Measurements from ENCODE around the gene SHANK3.

Gene SHANK3

DNA sequence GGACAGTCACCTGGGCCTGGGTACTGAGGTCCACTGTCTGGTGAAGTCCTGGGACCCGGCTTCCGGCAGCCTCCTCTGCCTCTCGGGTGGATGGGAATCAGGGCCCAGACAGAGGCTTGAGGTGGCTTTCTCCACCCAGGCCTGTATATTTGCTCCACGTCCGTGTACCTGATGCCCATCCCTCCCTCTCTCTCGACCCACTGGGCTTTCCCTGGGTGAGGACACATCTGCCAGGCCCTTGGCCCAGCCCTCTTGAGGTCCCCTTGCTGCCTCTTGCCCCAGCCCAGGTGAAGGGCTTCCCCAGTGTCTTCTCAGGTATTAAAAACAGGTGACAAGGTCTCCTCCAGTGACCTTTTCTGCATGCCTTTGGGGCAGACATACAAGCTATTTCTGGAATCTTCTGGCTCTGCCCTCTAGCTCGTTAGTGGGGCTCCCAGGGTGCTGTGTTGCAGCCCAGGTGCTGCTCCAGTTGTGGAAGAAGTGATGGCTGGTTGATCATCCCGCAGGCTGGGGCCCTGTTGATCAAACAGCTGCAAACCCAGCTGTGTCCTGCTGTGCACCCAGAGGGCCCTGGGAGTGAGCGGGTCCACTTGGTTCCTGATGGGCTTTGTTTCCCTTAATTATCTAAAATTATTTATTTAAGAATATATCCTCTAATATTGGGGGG, 39.9 kb downstream of the SHANK3 start:
- in situ Hi-C loops (cut with HindIII; ENCODE audit: low sequenced_read_pairs): no loop called here
- TF ChIP-seq, protein P1, sequence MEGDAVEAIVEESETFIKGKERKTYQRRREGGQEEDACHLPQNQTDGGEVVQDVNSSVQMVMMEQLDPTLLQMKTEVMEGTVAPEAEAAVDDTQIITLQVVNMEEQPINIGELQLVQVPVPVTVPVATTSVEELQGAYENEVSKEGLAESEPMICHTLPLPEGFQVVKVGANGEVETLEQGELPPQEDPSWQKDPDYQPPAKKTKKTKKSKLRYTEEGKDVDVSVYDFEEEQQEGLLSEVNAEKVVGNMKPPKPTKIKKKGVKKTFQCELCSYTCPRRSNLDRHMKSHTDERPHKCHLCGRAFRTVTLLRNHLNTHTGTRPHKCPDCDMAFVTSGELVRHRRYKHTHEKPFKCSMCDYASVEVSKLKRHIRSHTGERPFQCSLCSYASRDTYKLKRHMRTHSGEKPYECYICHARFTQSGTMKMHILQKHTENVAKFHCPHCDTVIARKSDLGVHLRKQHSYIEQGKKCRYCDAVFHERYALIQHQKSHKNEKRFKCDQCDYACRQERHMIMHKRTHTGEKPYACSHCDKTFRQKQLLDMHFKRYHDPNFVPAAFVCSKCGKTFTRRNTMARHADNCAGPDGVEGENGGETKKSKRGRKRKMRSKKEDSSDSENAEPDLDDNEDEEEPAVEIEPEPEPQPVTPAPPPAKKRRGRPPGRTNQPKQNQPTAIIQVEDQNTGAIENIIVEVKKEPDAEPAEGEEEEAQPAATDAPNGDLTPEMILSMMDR (IDR thresholded peaks at IDR 0.05; ENCODE audit: low read depth, low read length, missing control alignments): no peak
- DNase-seq (ENCODE audit: low read depth): no peak
- no peak overlapping the region for H3K4me3 ChIP-seq (ENCODE audit: low read depth, low read length)

DNA sequence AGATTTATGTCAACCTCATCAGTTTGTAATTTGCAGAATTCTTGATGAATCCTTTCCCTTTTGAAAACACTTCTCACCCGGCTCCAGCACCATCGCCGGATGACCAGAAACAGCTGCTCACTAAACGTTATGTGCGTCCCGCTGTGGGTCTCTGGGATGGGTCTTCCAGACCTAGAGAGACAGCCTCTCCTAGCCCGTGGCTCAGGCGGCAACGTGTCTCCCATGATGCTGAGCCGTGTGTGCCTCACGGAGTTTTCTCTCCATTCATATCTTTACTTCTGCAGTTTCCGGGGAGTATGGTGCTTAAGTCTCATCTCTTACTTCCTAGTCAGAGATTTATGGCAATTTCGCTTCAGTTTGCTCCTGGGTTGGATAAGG, 40.4 kb downstream of the SHANK3 start:
- no peak for DNase-seq (ENCODE audit: low read depth)
- H3K4me3 ChIP-seq (ENCODE audit: low read depth, low read length): no peak overlapping the region
- in situ Hi-C loops (cut with HindIII; ENCODE audit: low sequenced_read_pairs): no loop called here
- TF ChIP-seq, protein P1 (IDR thresholded peaks at IDR 0.05; ENCODE audit: low read depth, low read length, missing control alignments): no peak

DNA sequence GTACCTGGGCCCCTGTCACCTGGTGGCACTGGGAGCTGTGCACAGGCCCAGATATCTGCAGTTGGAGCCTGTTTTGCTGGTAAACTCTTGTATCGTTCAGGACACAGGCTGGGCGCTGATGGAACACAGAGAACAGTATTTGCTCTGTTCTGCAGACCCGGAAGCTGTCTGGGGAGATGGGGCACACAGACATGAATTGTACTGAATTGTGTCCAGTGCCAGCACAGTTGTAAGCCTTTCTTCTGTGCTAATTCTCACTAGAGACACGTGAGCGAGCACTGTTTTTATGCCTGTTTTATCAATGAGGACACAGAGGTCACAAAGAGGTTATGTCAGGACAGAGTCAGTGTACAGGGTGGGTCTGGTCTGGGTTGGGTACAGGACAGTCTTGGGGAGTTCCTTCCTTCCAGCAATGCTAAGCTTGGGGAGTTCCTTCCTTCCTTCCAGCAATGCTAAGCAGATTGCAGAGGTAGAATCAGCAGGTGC, 41.0 kb downstream of the SHANK3 start:
- H3K4me3 ChIP-seq (ENCODE audit: low read depth, low read length): no peak overlapping the region

GRCh38 chr22:50714150-50714549, 41.5 kb downstream of the SHANK3 start:
- no peak for DNase-seq (ENCODE audit: low read depth)
- H3K4me3 ChIP-seq (ENCODE audit: low read depth, low read length): no peak overlapping the region
- in situ Hi-C loops (cut with HindIII; ENCODE audit: low sequenced_read_pairs): no loop called here
- TF ChIP-seq, protein P1 (IDR thresholded peaks at IDR 0.05; ENCODE audit: low read depth, low read length, missing control alignments): no peak

More for the DNA sequence above, 41.0 kb downstream of the SHANK3 start:
- TF ChIP-seq, protein P1 (IDR thresholded peaks at IDR 0.05; ENCODE audit: low read depth, low read length, missing control alignments): no peak
- DNase-seq (ENCODE audit: low read depth): no peak
- in situ Hi-C loops (cut with HindIII; ENCODE audit: low sequenced_read_pairs): no loop called here

- in situ Hi-C loops (cut with HindIII; ENCODE audit: low sequenced_read_pairs): no loop called here
- DNase-seq (ENCODE audit: low read depth): no peak
- TF ChIP-seq, protein P1 (IDR thresholded peaks at IDR 0.05; ENCODE audit: low read depth, low read length, missing control alignments): no peak
- no peak overlapping the region for H3K4me3 ChIP-seq (ENCODE audit: low read depth, low read length)
Measured at GRCh38 chr22:50714631-50715179, 42.1 kb downstream of the SHANK3 start.

DNA sequence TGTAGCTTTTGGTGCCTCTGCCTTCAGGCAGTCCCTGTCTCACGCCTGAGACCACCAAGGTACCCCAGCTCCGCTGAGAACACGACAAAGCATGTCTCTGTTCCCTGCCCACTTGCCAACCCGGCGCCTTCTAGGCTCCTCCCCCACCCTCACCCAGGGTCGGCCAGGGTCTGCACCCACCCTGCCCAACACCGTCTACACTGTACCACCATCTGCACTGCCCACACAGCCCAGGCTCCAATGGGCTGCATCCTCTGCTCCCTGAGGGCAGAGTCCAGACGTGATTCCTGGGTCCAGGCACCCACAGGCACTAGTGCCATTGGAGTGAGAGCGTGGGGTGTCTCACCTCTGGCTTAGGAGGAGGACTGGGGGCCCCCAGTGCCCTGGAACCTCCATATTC, 42.6 kb downstream of the SHANK3 start:
- TF ChIP-seq, protein P1 (IDR thresholded peaks at IDR 0.05; ENCODE audit: low read depth, low read length, missing control alignments): no peak
- in situ Hi-C loops (cut with HindIII; ENCODE audit: low sequenced_read_pairs): no loop called here
- no peak overlapping the region for H3K4me3 ChIP-seq (ENCODE audit: low read depth, low read length)
- no peak for DNase-seq (ENCODE audit: low read depth)

Measured in astrocyte of the cerebellum (primary cell).